ENCODE measurements around the gene CATSPERD.

The CATSPERD gene, protein sequence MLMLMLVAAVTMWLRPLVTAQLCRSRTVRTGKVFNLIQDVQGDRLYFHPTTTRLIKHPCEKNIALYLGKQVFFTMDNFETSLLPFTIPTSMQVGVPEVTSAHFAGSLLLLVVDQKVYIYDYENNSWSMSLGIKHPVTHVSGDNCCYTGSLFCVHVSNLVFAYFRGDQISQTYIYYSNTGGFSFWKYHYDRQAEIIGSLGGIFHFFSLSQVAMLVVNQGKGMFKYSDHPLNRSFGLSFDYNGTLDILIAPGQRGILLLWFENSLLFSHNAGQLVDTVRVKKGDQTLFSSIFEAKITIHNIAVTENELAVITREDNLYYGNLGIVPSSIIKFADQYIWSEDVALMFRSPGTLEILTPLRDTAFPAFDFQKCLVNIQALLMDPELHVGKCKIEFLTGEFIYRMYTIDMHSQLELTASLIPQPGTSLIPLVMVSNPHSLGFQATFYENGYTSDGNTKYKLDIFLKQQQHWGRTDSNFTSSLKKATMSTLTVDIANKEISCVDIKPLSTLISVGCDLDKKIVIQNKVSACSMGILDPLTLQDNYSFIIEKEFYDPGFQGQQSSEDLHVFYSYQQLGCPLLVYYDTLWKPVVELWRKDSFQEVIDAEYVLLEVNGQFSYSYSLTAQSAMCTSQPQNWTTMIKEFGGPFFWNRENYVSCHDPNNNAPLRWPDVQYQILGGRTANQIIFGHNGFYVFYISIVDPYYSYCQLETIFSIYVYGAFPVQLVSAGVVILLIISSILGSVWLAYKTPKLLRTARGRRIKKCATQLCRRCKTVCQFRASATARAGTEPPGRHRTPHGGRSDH

DNA sequence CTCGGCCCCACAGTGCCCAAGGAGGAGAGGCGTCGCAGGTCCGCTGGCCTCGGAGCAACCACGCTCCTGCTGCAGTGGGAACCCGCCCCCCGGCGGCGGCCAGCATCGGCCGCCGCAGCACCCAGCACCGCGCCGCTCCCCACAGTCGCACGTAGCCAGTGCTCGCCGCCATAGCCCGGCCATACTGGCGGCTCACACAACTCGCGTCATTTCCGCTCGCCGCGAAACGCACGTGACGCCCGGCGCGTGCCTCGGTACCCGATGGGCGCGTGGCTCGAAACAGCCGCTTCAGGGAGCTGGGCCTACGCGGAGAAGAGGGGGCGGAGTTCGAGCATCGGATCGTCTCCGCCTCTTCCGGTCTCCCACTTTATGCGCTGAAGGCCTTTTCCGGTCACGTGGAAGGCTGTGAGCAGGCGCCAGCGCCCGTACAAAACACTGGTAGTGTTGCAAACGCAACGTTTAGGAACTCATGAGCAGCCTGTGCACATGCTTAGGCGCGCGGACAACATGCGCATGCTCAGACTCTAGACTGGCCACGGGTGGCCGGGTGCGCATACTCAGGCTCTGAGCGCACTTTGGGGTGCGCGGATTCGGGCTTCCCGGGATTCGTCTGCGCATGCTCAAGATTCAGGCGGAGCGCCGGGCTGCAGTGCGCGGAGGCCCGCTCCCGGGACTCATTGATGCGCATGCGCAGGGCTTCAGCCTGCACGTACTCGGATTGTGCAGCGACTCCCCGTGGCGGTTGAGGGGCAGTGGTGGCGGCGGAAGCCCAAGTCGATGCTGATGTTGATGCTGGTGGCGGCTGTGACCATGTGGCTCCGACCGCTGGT, at the start of gene CATSPERD, which contains the start of gene LONP1:
Gene CATSPERD, plus strand, starts transcription at position 677 of the 830 bp plus-strand sequence. Its CDS starts 101 bp downstream, at position 778.
Gene LONP1, minus strand, starts transcription at position 186 of the 830 bp plus-strand sequence. Its CDS starts 14 bp downstream, at position 172.
- DNase-seq = peak; percentile 98

DNA sequence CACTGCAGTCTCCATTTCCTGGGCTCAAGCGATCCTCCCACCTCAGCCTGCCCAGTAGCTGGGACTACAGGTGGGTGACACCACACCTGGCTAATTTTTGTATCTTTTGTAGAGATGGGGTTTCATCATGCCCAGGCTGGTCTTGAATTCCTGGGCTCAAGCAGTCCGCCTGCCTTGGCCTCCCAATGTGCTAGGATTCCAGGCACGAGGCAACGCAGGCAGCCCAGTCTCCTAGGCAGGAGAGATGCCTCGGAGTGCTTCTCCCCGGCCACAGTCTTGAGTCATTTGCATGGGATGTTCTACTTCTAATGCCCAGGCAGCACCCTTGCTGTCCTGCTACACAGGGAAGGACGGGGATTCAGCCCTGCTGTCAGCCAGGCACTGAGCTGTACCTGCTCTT, 48.8 kb upstream of the CATSPERD start:
- no peak for DNase-seq

DNA sequence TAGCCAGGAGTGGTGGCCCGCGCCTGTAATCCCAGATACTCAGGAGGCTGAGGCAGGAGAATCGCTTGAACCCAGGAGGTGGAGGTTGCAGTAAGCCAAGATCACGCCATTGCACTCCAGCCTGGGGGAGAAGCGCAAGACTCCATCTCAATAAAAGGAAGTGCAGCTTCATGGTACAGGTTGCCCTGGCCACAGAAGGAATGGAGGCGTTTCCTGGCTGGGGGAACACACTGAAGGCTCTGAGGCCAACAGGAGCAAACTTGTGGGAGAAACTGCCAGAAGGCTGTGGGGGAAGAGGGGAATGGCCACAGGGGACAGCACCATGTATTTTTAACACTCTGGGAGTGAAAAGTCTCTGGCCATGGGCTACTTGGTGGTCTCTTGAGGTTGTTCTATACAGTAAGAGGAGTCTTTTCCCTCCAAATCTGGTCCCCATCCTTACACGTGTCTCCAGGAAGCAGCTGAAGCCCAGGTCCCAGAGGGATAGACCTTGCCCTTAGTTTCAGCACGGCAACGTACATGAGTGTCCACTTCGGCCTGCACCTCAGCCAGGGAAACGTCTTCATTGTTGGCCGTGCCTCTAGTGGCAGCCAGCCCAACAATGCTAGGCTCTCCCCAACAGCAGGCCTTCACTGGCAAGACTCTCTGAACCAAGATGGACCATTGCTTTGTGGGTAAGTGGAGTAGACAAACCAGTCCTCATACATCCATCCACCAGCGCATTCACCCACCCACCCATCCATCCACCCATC, 47.6 kb upstream of the CATSPERD start:
- DNase-seq = no peak

DNA sequence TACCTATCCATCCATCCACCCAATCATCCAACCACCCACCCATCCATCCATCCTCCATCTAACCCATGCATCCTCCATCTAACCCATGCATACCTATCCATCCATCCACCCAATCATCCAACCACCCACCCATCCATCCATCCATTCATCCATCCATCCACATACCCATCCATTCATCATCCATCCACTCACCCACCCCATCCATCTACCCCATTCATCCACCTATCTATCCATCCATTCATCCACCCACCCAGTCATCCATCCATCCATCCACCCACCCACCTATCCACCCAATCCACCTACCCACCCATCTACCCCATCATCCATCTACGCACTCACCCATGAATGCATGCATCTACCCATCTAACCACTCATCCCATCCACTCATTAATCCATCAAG, 46.7 kb upstream of the CATSPERD start:
- DNase-seq = no peak

DNA sequence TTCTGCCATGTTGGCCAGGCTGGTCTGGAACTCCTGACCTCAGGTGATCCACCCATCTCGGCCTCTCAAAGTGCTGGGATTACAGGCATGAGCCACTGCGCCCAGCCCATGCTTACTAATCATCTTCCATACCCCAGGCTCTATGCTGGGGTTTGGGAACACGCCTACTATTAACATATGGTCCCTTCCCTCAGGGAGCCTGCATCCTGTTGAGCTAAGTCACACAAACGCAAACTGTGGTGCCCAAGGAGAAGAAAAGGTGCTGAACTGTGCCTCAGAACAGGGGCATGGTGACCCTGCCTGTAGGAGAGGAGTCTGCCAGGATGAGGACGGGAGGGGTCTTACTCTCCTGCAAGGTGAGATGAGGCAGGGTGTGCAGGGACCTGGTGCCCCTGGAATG, 45.7 kb upstream of the CATSPERD start:
- no peak for DNase-seq

DNA sequence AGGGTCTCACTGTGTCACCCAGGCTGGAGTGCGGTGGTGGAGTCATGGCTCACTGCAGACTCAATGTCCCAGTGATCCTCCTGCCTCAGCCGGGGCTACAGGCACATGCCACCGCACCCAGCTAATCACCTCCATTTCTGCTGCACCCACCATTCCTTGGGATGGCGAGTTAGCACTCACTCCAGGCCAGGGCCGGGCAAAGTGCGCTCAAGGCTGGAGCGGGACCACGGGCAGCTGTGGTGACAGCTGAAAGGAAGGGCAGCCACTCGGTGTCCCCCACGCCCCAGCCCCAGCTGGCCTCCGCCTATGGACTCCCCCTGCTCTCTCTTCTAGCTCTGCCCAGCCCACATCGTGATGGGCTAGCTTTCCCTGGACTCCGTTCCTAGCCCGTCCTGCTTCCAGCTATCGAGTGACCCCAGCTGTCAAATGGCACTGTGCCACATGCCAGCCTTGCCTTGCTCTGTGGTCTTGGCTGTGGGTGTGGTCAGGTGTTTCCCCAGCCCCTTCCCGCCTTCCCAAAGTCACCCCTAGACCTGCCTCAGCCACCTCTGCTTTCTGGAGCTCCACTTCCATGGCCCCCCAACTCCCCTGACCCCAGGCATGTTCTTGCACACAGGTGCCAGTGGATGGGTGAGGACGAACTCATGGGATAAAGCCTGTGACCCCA, 44.2 kb upstream of the CATSPERD start:
- no peak for DNase-seq

DNA sequence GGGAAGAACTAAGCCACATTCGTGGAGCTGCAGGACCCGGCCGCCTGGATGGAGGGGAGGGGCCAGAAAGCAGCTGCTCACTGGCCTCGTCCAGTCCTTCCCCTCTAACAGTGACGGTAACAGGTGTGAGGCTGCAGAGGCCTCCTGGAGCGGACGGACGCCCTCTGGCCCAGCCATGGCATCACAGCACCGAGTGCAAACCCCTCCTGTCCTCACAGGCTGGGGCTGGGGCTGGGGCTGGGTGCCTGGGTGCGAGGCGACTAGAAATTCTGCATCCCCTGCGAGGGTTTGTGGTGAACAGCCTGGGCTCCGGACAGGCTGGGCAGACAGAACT, 43.7 kb upstream of the CATSPERD start:
- no peak for DNase-seq

DNA sequence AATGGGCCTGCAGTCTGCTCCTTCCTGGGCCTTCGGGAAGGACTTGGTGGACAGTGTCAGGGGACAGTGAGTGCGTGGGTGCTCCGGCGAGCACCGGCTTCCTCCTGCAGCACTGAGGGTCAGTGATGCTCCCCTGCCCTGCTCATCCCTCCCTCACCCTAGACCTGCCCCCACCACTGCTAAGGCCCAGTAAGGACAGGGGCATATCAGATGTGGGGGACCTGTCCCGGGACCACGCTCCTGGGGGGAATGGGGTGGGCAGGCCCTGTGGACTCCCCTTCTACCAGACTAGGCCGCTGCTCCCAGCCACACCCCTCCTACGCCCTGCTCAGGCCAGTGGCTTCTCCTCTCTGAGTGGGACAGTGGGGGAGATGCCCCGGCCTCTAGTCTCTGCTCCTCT, 43.3 kb upstream of the CATSPERD start:
- DNase-seq = no peak

DNA sequence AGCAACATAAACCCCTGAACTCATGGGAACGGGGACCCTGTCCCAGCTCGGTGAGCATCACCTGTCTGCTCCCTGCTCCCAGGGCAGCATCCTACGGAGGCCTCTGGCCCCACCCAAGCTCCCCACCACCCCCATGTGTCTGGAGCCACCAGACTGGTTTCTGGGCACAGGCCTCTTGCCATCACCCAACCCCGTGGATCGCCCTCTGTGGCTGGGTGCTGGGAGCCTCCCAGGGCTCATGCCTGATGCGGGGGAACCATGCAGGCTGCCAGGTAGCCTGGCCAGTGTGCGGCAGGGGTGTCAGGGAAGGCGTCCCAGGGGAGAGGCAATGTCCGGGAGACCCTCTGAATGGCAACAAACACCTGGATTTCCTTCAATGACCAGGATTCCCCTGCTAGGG, 42.9 kb upstream of the CATSPERD start:
- DNase-seq = no peak

DNA sequence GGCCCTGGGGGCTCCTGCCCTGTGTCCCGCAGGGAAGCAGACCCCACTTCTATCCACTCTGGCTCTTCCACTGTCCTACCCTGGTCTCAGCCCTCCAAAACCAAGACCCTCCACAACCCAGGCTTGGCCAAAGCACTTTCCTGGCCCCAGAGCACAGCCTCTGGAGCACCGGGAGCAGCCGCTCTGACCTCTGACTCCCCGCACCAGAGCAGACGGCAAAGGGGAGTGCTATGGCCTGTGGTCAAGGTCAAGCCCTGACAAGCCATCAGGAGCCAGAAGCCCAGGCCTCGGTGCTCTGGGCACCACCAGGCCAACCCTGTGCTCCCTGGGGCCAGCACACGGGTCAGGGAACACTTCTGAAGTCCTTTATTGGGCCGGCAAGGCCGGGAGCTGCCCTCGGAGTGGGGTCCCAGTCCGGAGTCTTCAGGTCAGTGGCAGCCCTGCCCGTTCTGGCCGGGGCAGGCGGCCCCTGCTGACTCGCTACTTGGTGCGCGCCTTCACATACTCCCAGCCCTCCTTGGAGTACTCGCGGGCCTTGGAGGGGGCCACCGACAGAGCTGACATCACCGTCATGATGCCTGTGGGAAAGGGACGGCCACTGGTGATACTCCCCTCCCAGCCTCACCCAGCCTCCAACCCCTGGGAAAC, 42.2 kb upstream of the CATSPERD start:
- DNase-seq = no peak

DNA sequence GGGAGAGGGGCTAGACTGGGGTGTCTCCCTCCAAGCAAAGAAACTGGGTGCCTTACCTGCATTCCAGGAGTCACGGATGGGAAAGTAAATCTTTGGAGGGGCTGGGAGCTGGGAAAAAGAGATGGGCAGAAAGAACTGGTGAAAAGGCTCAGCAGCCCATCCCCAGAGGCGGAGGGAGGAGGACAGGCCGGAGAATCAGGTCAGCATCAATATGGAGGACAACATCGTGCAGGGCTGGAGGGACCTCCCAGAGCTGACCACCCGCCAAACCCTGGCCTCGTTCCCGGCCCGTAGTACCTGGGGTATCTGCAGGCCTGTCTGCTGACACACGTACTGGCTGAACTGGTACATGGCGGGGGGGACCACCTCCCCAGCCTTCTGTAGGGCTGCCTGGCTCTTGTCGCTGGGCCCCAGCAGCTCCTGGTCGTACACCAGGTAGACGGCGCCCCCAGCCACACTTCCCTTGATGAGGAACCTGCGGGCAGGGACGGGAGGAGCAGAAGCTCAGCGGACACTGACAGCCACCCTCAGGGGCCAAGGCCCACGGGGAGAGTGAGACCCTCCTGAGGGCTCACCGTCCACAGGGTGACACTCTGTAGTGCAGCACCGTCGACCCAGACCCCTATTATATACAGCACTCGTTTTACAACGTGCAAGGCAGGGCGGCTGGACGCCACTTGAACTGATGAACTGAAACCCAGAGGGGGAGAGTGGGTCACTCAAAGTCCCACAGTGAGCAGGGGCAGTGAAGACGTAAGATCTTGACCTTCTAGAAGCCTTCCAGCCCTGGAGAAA, 41.0 kb upstream of the CATSPERD start:
- no peak for DNase-seq

DNA sequence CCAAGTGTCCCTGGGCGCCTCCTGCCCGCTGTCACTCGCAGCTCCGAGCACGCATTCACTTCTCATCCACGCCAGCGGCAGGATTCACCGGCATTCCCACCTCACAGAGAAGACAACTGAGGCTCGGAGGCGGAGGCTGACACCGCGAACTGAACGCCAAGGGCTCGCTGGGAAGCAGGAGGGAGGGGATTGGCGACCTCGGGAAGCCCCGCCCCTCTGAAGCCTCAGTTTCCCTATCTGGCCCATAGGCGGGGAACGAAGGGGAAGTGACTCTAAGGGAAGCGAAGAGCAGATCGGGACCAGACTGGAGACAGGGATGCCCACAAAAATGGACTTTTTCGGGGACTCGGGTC, 40.4 kb upstream of the CATSPERD start:
- DNase-seq = no peak

DNA sequence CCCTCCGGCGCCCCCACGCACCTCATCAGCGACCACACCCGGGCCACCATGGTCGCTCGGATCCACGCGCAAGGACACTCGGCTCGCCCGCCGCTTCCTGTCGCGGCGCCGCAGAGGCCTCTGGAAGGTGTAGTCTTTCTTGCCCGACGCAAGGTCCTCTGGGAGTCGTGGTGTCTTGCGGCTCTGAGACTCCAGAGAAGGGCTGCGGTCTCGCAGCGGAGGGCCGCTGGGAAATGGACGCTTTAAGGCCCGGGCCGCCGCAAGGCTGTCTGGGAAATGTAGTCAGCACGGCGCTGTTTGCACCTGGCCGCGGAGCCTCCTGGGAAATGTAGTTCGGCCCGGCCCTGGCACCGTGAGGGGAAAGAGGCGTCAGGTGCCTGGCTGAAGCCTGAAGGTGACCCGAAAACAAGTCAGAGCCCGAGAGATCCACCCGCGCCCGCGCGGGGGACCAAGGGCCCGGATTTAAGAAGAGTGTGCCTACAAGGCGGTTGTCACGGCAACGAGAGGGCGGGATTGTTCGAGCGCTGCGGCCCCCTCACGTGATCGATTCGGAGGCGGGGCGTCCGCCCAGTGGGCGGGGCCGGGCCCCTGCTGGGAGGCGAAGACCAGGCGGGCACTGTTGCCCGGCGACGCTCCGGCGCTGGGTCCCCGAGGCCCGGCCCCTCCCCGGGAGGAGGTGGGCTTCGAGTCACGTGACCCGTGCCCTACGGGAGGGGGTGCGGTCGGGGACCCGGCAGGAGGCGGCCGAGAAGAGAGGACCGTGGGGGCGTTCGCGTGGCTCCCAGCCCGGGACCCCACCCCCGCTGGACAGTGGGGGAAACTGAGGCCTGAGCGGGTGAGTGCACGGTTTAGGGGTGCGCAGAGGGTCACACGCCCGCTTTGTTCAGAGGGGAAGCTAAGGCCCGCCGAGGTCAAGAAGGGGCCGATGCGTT, 39.7 kb upstream of the CATSPERD start, which contains the start of the genes HSD11B1L and MICOS13:
Gene HSD11B1L, plus strand, starts transcription at position 591 of the 932 bp plus-strand sequence. CDS start 3,806 bp downstream, outside the sequence.
Gene MICOS13, minus strand, starts transcription at position 80 of the 932 bp plus-strand sequence. Its CDS starts 30 bp downstream, at position 50.
- DNase-seq = peak; percentile 98

DNA sequence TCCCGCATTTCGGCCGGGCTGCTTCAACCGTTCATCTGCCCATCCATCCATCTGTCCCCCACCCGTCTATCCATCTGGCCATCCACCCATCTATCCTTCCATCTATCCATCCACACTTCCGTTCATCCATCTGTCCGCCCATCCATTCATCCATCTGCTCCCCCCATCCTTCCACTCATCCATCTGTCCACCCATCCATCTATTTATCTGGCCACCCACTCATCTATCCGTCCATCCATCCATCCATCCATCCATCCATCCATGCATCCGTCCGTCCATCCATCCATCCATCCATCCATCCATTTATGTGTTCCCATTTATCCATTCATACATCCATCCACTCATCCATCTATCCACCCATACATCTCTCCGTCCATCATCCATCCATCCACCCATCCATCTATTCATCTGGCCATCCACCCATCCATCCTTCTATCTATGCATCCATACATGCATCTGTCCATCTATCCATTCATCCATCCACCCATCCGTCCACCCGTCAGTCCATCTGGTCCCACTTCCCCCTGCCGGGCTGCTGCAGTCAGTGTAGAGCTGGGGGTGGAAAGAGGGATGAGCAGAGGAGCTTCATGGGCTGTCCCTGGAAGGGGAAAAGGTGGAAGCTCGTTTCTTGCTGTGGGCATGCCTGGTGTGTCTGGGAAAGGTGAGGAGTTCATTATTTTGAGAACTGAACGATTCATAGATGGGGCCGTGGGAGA, 38.9 kb upstream of the CATSPERD start:
- no peak for DNase-seq

DNA sequence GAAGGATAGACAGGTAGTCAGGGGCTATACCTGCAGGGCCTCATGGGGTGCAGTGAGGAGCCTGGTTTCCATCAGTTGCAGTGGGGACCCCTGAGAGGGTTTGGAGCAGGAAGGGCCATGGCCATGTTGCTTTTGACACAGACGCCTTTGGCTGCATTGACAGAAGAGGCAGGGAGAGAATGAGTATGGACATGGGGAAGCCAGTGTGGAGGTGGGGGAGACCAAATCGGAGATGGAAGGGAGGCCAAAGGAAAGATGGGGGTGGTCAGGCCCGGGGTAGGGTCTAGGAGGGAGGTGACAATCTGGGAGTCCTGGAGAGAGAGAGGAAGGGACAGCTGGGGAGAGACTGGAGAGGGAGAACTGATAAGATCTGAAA, 38.3 kb upstream of the CATSPERD start:
- no peak for DNase-seq

DNA sequence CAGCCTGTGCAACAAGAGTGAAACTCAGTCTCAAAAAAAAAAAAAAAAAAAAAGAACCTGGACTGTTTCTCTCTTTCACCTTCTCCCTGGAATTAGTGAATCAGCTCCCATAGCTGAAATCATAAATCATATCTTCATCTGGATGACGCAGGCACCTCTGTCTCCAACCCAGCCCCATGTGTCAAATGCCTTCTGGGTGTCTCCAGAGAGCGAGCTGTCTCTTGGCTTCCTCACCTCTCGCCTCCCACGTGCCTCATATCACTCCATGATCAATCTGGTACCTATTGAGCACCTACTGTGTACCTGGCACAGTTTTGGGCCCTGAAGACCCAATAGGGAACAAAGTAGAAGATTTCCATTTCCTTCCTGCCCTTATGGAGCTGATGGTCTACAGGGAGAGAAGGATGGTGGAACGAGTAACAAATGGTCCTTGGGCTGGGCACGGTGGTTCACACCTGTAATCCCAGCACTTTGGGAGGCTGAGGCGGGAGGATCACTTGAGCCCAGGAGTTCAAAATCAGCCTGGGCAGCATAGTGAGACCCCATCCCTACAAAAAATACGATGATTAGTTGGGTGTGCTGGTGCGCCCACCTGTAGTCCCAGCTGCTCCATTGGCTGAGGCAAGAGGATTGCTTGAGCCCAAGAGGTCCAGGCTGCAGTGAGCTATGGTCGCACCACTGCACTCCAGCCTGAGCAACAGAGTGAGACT, 37.1 kb upstream of the CATSPERD start:
- DNase-seq = no peak

DNA sequence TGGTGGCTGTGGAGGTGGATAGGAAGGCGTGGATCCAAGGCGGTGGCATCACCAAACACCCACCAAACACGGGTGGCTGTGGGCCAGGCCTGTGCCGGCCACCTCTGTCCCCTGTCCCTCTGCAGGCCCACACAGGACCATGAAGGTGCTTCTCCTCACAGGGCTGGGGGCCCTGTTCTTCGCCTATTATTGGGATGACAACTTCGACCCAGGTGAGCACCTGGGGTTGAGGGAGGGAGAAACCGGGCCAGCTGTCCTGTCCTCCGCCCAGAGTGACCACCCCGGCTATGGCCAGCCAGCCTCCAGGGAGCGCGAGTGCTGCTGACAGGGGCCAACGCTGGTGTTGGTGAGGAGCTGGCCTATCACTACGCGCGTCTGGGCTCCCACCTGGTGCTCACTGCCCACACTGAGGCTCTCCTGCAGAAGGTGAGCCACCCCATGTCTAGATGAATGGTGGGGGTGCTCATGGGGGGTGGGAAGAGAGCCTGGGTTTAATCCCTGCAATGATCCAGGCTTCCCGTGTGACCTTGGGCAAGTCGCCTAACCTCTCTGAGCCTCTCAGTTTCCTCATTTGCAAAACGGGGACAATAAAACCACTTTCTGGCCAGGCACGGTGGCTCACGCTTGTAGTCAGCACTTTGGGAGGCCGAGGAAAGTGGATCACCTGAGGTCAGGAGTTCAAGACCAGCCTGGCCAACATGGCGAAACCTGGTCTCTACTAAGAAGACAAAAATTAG, 35.6 kb upstream of the CATSPERD start:
- DNase-seq = no peak

Data from hippocampal formation (tissue), 2 donors.